ENCODE results near the gene CCDC107. TPM values are rescaled to one million over a fixed set of nuclear protein-coding genes. Genes with fewer than 3 reads are reported as not detected.

Gene CCDC107
- total and polyA plus RNA-seq, 9 donors, result 14.6 to 29.8 (median 17.9) TPM

DNA sequence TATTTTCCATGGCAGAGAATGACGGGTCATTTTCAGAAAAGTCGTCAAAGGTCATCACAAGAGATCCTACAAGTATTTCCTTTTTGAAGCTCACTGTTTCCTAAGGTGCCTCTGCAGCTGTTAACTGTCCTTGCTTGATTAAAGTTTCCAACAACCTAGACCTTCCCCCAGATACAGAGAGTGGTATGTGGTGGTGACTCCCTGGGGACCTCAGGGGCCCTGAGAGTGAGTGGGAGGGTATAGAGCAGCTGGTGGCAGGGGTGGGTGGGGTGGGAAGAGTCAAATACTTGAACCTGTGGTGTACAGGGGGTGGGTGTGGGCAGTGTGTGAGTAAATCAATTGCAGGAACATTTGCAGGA is 38.3 kb upstream of the CCDC107 start:
- Histone ChIP-seq H3K27ac (no peak overlapping the region), H3K4me3 (no peak overlapping the region), H3K9me3 (no peaks in the 10 kb centered on the region), H3K27me3 (no peaks in the 10 kb centered on the region), H3K4me1 (ENCODE audit: insufficient read depth) (no peaks in the 10 kb centered on the region), H3K36me3 (no peaks in the 10 kb centered on the region)
- intact Hi-C loops (cut with DNase I), result no loop called here
- no peak for TF ChIP-seq CTCF (IDR thresholded peaks at IDR 0.05)
- TF ChIP-seq POLR2A (IDR thresholded peaks at IDR 0.05), result no peak
- no peak for TF ChIP-seq EP300 (IDR thresholded peaks at IDR 0.05)
- WGBS, 3 donors, result 48 to 52% (median 49%) methylated on average over 2 of the region's 2 CpGs
- DNase-seq, result no peak

DNA sequence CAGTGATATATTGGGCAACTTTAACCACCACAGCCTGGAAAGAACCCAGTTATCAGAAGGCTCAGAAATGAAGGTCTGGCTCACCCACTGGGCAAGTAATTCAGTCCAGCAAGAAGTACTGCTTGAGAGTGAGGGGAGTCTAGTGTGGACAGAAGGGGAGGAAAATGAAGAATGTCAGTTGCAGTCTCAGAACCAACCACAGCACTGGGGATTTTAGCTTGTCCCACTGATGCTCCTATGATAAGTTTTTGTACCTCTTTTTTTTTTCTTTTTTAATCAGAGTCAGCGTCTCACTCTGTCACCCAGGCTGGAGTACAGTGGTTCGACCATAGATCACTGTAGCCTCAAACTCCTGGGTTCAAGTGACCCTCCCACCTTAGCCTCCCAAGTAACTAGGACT is 30.5 kb upstream of the CCDC107 start:
- Histone ChIP-seq H3K27ac (no peak overlapping the region), H3K36me3 (no peaks in the 10 kb centered on the region), H3K9me3 (no peaks in the 10 kb centered on the region), H3K4me3 (no peak overlapping the region), H3K27me3 (no peaks in the 10 kb centered on the region), H3K4me1 (ENCODE audit: insufficient read depth) (no peaks in the 10 kb centered on the region)
- DNase-seq, result no peak
- intact Hi-C loops (cut with DNase I), result no loop called here
- TF ChIP-seq POLR2A (IDR thresholded peaks at IDR 0.05), result no peak
- TF ChIP-seq CTCF (IDR thresholded peaks at IDR 0.05), result no peak
- TF ChIP-seq EP300 (IDR thresholded peaks at IDR 0.05), result no peak
- 85 to 94% (median 86%) methylated on average over 2 of the region's 2 CpGs for WGBS, 3 donors

- WGBS, 3 donors, result 89 to 92% (median 92%) methylated on average over 6 of the region's 6 CpGs
- H3K4me1 ChIP-seq (ENCODE audit: insufficient read depth), result no peaks in the 10 kb centered on the region
- intact Hi-C loops (cut with DNase I), result no loop called here
- no peaks in the 10 kb centered on the region for H3K27me3 ChIP-seq
- H3K4me3 ChIP-seq, result no peak overlapping the region
- no peak for DNase-seq
- TF ChIP-seq EP300 (IDR thresholded peaks at IDR 0.05) (no peak), CTCF (IDR thresholded peaks at IDR 0.05) (no peak), POLR2A (IDR thresholded peaks at IDR 0.05) (no peak)
- H3K27ac ChIP-seq, result no peak overlapping the region
- no peaks in the 10 kb centered on the region for H3K36me3 ChIP-seq
- no peaks in the 10 kb centered on the region for H3K9me3 ChIP-seq
These were observed 29.6 kb upstream of the CCDC107 start for GRCh38 chr9:35628389-35628991.

DNA sequence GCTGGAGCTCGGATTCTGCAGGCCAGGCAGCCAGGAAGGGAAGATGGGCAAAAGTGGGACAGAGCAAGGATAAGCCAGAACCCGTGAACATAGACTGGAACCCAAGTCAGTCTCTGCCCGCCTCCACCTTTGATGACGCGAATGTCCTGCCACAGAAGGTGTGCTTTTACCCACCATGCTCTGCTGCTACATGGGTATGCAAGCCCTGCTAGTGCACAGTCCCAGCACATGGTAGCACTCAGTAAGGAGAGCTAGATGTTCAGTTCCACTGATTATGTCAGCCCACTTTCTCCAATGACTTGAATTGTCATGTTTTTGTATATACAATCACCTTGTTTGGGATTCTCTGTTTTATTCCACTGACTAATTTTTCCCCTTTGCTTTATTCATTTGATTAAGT is 28.5 kb upstream of the CCDC107 start:
- Histone ChIP-seq H3K9me3 (no peaks in the 10 kb centered on the region), H3K36me3 (no peaks in the 10 kb centered on the region), H3K4me1 (ENCODE audit: insufficient read depth) (no peaks in the 10 kb centered on the region), H3K27ac (no peak overlapping the region), H3K4me3 (no peak overlapping the region), H3K27me3 (no peaks in the 10 kb centered on the region)
- TF ChIP-seq CTCF (IDR thresholded peaks at IDR 0.05) (no peak), EP300 (IDR thresholded peaks at IDR 0.05) (no peak), POLR2A (IDR thresholded peaks at IDR 0.05) (no peak)
- no peak for DNase-seq
- 83 to 87% (median 84%) methylated on average over 5 of the region's 5 CpGs for WGBS, 3 donors
- intact Hi-C loops (cut with DNase I), result no loop called here

Data from ovary (tissue), 9 donors.